ENCODE data around the gene SCFD2.

SCFD2 gene

DNA sequence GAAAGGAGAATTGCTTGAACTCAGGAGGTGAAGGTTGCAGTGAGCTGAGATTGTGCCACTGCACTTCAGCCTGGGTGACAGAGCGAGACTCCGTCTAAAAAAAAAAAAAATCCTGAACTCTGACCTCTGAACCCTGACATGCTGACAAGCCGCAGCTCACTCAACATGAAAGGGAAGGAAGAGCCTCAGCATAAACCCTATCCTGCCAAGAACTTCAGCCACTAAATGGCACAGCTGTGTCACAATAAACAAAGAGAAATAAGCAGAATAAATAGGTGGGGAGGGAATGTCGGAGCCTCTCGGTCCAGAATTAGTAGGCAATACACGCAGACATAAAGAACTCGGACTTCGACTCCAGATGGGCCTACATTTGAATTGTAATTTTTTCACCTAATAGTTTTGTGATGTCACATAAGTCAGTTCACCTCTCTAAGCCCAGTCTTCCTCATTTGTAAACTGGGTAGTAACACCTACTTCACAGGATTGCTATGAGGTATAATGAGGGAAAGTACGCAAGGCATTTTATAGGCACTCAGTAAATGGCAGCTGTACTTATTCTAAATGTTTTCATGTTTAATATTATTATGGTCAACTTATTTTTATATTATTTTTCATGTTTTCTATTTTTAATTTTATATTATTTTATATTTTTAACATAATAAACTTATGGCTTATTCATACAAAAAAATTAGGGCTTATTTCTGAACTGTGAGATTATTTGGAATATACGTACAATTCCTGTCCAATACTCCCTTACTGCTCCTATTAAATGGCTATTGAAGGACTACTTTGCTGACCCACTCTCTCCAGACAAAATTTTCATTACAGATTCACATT lies 243.4 kb downstream of the SCFD2 start:
- no peak for DNase-seq (ENCODE audit: low read depth in 1 of 2, low spot score in 1 of 2)
- no peaks in the 10 kb centered on the region for H3K27me3 ChIP-seq (ENCODE audit: insufficient read depth, poor library complexity, severe bottlenecking)
- TF ChIP-seq GABPA (IDR thresholded peaks at IDR 0.05; ENCODE audit: low read depth) (no peak), POLR2AphosphoS5 (IDR thresholded peaks at IDR 0.05; ENCODE audit: low read depth) (no peak), SPI1 (IDR thresholded peaks at IDR 0.05; ENCODE audit: borderline replicate concordance, low read depth) (no peak)
- TF ChIP-seq, protein P1, sequence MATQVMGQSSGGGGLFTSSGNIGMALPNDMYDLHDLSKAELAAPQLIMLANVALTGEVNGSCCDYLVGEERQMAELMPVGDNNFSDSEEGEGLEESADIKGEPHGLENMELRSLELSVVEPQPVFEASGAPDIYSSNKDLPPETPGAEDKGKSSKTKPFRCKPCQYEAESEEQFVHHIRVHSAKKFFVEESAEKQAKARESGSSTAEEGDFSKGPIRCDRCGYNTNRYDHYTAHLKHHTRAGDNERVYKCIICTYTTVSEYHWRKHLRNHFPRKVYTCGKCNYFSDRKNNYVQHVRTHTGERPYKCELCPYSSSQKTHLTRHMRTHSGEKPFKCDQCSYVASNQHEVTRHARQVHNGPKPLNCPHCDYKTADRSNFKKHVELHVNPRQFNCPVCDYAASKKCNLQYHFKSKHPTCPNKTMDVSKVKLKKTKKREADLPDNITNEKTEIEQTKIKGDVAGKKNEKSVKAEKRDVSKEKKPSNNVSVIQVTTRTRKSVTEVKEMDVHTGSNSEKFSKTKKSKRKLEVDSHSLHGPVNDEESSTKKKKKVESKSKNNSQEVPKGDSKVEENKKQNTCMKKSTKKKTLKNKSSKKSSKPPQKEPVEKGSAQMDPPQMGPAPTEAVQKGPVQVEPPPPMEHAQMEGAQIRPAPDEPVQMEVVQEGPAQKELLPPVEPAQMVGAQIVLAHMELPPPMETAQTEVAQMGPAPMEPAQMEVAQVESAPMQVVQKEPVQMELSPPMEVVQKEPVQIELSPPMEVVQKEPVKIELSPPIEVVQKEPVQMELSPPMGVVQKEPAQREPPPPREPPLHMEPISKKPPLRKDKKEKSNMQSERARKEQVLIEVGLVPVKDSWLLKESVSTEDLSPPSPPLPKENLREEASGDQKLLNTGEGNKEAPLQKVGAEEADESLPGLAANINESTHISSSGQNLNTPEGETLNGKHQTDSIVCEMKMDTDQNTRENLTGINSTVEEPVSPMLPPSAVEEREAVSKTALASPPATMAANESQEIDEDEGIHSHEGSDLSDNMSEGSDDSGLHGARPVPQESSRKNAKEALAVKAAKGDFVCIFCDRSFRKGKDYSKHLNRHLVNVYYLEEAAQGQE (IDR thresholded peaks at IDR 0.05; ENCODE audit: insufficient replicate concordance, low read depth) = no peak
- TF ChIP-seq, protein P2, sequence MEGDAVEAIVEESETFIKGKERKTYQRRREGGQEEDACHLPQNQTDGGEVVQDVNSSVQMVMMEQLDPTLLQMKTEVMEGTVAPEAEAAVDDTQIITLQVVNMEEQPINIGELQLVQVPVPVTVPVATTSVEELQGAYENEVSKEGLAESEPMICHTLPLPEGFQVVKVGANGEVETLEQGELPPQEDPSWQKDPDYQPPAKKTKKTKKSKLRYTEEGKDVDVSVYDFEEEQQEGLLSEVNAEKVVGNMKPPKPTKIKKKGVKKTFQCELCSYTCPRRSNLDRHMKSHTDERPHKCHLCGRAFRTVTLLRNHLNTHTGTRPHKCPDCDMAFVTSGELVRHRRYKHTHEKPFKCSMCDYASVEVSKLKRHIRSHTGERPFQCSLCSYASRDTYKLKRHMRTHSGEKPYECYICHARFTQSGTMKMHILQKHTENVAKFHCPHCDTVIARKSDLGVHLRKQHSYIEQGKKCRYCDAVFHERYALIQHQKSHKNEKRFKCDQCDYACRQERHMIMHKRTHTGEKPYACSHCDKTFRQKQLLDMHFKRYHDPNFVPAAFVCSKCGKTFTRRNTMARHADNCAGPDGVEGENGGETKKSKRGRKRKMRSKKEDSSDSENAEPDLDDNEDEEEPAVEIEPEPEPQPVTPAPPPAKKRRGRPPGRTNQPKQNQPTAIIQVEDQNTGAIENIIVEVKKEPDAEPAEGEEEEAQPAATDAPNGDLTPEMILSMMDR (IDR thresholded peaks at IDR 0.05; ENCODE audit: insufficient read depth, low read length) = no peak
- H3K4me3 ChIP-seq (replicated peaks; ENCODE audit: insufficient read depth, low read length) = no peak overlapping the region
- H3K27ac ChIP-seq (replicated peaks) = no peak overlapping the region

DNA sequence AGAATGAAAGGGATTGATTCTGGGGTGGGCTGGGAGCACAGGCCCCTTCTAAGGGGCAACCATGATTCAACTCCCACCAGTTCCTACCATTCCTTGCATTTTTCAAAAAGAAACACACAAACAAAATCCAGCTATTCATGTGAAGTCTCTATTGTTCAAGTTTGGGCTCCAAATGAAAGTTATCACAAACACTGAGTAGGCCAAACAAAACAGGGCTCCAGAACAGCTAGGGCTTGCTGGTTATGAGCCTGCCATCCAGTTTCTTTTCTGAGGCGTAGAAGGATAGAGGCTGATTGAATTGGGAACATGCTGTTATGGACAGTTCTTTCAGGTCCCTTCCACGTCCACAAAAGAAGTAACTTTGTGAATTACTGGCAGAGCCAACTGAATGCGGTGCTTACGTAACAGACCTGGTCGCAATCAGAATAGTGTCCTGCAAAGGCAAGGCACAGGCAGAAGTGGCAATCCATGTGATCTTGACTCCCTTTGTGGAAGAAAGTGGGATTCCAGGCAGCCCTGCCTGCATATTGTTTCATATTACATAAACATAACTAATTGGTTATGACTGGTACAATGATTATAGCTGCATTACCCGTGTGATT lies 244.5 kb downstream of the SCFD2 start:
- Histone ChIP-seq H3K27ac (replicated peaks) (no peak overlapping the region), H3K4me3 (replicated peaks; ENCODE audit: insufficient read depth, low read length) (no peak overlapping the region), H3K27me3 (ENCODE audit: insufficient read depth, poor library complexity, severe bottlenecking) (no peaks in the 10 kb centered on the region)
- peak in 1 of 2 experiments; percentile 4 for DNase-seq (ENCODE audit: low read depth in 1 of 2, low spot score in 1 of 2)
- TF ChIP-seq, protein P1 (IDR thresholded peaks at IDR 0.05; ENCODE audit: insufficient replicate concordance, low read depth) = no peak
- TF ChIP-seq, protein P2 (IDR thresholded peaks at IDR 0.05; ENCODE audit: insufficient read depth, low read length) = no peak
- no peak for TF ChIP-seq GABPA (IDR thresholded peaks at IDR 0.05; ENCODE audit: low read depth)
- no peak for TF ChIP-seq POLR2AphosphoS5 (IDR thresholded peaks at IDR 0.05; ENCODE audit: low read depth)
- TF ChIP-seq SPI1 (IDR thresholded peaks at IDR 0.05; ENCODE audit: borderline replicate concordance, low read depth) = no peak

DNA sequence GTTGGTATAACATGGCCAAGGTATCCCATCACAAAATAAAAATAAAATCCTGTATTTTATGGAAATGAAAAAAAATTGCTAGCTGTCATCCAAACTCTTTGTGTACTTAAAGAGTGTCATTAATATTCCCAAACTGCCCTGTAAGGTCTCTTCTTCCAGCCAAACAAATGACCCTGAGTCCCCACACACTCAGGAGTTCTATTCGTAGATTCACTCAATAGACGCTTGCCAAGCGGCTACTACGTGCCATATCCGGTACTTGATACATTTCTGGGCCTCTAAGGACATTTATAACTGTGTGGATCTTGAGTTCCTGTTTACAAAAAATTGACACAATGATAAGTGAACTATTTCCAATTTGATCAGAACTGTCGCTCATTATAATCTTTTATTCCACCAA lies 245.1 kb downstream of the SCFD2 start:
- H3K27ac ChIP-seq (replicated peaks) = no peak overlapping the region
- no peak for DNase-seq (ENCODE audit: low read depth in 1 of 2, low spot score in 1 of 2)
- no peak overlapping the region for H3K4me3 ChIP-seq (replicated peaks; ENCODE audit: insufficient read depth, low read length)
- TF ChIP-seq, protein P2 (IDR thresholded peaks at IDR 0.05; ENCODE audit: insufficient read depth, low read length) = no peak
- TF ChIP-seq GABPA (IDR thresholded peaks at IDR 0.05; ENCODE audit: low read depth) (no peak), POLR2AphosphoS5 (IDR thresholded peaks at IDR 0.05; ENCODE audit: low read depth) (no peak), SPI1 (IDR thresholded peaks at IDR 0.05; ENCODE audit: borderline replicate concordance, low read depth) (no peak)
- H3K27me3 ChIP-seq (ENCODE audit: insufficient read depth, poor library complexity, severe bottlenecking) = no peaks in the 10 kb centered on the region

Data from HL-60 (cell line).